Uterus (tissue), 2 donors: ENCODE data around the gene CAP1.

Experiments
- CTCF ChIP-seq, 4 experiments: fragments of 200-600 bp in 2 of 4; fragments of 450-650 bp in 2 of 4; sonication (generic) in 2 of 4; IDR thresholded peaks; one replicate each; pipeline ENCODE4 v1.5.1; 2016 to 2019; ENCODE audit warnings: antibody characterized with exemption in 4 of 4, mild to moderate bottlenecking in 2 of 4, moderate library complexity in 1 of 4
- POLR2A ChIP-seq, 2 donors: fragments of 450-650 bp; IDR thresholded peaks; one replicate each; pipeline ENCODE4 v1.6.1; 2016; ENCODE audit warnings: antibody characterized with exemption in 2 of 2, mild to moderate bottlenecking in 1 of 2, moderate library complexity in 1 of 2

GRCh38 chr1:40095806-40096205, 55.3 kb downstream of the CAP1 start:
- TF ChIP-seq POLR2A (IDR thresholded peaks at IDR 0.05) (no peak), CTCF (IDR thresholded peaks at IDR 0.05) (no peak)
